Vagina (tissue), 2 donors: Measurements from ENCODE around the gene SLC7A8.

Experiments used
- POLR2A ChIP-seq, 2 donors: fragments of 450-650 bp; IDR thresholded peaks; one replicate each; pipeline ENCODE4 v1.6.1; 2017; ENCODE audit warnings: antibody characterized with exemption in 2 of 2, mild to moderate bottlenecking in 2 of 2, moderate library complexity in 2 of 2
- POLR2AphosphoS5 ChIP-seq, 2 donors: sonication (generic); formaldehyde crosslinking; IDR thresholded peaks; one replicate each; pipeline ENCODE4 v1.9.0; 2017; ENCODE audit warnings: antibody characterized with exemption in 2 of 2, mild to moderate bottlenecking in 2 of 2, low read depth in 1 of 2; ENCODE audit not compliant: insufficient read depth in 1 of 2
- TF ChIP-seq, protein P1 (sequence below), 3 experiments: fragments of 450-650 bp in 2 of 3; fragments of 200-600 bp in 1 of 3; sonication (generic) in 1 of 3; IDR thresholded peaks; one replicate each; pipeline ENCODE4 v1.5.1; 2017 to 2019; ENCODE audit warnings: antibody characterized with exemption in 3 of 3, mild to moderate bottlenecking in 2 of 3, moderate library complexity in 2 of 3

DNA sequence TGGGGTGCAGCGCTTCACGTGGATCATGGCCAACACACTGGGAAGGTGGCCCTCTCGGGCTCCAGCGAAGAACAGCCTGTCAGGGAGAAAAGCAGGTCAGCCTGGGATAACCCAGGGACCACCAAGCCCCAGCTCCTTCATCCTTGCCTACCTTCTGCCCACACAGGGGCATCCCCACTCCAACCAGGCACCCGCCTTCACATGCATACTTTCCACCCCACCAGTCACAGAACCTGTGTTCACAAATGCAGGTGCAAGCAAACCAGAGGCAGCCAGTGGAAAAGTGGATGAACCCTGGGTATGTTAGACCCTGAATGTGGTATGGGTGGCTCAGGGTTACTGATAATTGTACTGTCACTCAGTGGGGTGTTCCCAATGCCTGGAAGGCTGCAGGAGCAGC is 52.0 kb downstream of the SLC7A8 start:
- TF ChIP-seq, protein P1, sequence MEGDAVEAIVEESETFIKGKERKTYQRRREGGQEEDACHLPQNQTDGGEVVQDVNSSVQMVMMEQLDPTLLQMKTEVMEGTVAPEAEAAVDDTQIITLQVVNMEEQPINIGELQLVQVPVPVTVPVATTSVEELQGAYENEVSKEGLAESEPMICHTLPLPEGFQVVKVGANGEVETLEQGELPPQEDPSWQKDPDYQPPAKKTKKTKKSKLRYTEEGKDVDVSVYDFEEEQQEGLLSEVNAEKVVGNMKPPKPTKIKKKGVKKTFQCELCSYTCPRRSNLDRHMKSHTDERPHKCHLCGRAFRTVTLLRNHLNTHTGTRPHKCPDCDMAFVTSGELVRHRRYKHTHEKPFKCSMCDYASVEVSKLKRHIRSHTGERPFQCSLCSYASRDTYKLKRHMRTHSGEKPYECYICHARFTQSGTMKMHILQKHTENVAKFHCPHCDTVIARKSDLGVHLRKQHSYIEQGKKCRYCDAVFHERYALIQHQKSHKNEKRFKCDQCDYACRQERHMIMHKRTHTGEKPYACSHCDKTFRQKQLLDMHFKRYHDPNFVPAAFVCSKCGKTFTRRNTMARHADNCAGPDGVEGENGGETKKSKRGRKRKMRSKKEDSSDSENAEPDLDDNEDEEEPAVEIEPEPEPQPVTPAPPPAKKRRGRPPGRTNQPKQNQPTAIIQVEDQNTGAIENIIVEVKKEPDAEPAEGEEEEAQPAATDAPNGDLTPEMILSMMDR (IDR thresholded peaks at IDR 0.05), result no peak
- TF ChIP-seq POLR2A (IDR thresholded peaks at IDR 0.05) (no peak), POLR2AphosphoS5 (IDR thresholded peaks at IDR 0.05; ENCODE audit: insufficient read depth in 1 of 2, low read depth in 1 of 2) (no peak)
